Liver (tissue), 9 donors: ENCODE data around the gene ZNF488. TPM values are rescaled to one million over a fixed set of nuclear protein-coding genes. Genes with fewer than 3 reads are reported as not detected.

Experiments used
- DNase-seq: peaks from one replicate; pipeline ENCODE4 v3.0.0-alpha.2; 2017; ENCODE audit warnings: low spot score
- H3K27ac ChIP-seq, 2 donors: one replicate each; pipeline ENCODE4 v1.7.0; 2013; ENCODE audit warnings: inconsistent platforms in 2 of 2, low read length in 2 of 2, control low read depth in 1 of 2, low read depth in 1 of 2, mild to moderate bottlenecking in 1 of 2
- H3K27me3 ChIP-seq, 4 donors: one replicate each; pipeline versions ENCODE4 v1.6.1 to v1.7.0; 2013; ENCODE audit warnings: low read length in 3 of 4, inconsistent platforms in 1 of 4, mild to moderate bottlenecking in 1 of 4, moderate library complexity in 1 of 4; ENCODE audit not compliant: control insufficient read depth in 4 of 4, insufficient read depth in 4 of 4
- H3K36me3 ChIP-seq, 4 donors: one replicate each; pipeline versions ENCODE4 v1.6.1 to v1.7.0; 2013; ENCODE audit warnings: low read length in 3 of 4, mild to moderate bottlenecking in 3 of 4, low read depth in 1 of 4, moderate library complexity in 1 of 4; ENCODE audit not compliant: control insufficient read depth in 4 of 4, insufficient read depth in 3 of 4
- H3K4me1 ChIP-seq, 4 donors: one replicate each; pipeline versions ENCODE4 v1.6.1 to v1.7.0; 2013; ENCODE audit warnings: low read length in 3 of 4, mild to moderate bottlenecking in 3 of 4, moderate library complexity in 1 of 4; ENCODE audit not compliant: control insufficient read depth in 4 of 4, insufficient read depth in 4 of 4
- H3K4me3 ChIP-seq, 3 donors: one replicate each; pipeline versions ENCODE4 v1.6.1 to v1.7.0; 2013; ENCODE audit warnings: low read length in 3 of 3, control low read depth in 1 of 3, low read depth in 1 of 3, mild to moderate bottlenecking in 1 of 3
- H3K9ac ChIP-seq, 2 donors: one replicate each; pipeline ENCODE4 v1.7.0; 2013; ENCODE audit warnings: low read length in 2 of 2, mild to moderate bottlenecking in 2 of 2, moderate library complexity in 2 of 2, control low read depth in 1 of 2, low read depth in 1 of 2
- H3K9me3 ChIP-seq, 4 donors: one replicate each; pipeline versions ENCODE4 v1.6.1 to v1.7.0; 2013; ENCODE audit warnings: low read length in 3 of 4; ENCODE audit not compliant: control insufficient read depth in 4 of 4
- EGR1 ChIP-seq, 2 donors: IDR thresholded peaks; 2 replicates each; pipeline ENCODE4 v1.6.1; 2016 to 2018; ENCODE audit warnings: antibody characterized with exemption in 2 of 2, low read depth in 2 of 2
- FOXA1 ChIP-seq: IDR thresholded peaks from 2 replicates; pipeline ENCODE4 v1.6.1; 2016; ENCODE audit warnings: antibody characterized with exemption
- FOXA2 ChIP-seq: IDR thresholded peaks from 2 replicates; pipeline ENCODE4 v1.6.1; 2016; ENCODE audit warnings: antibody characterized with exemption
- HNF4A ChIP-seq, 2 donors: conservative IDR thresholded peaks; 2 replicates each; pipeline ENCODE4 v1.6.1; 2016; ENCODE audit warnings: antibody characterized with exemption in 2 of 2, mild to moderate bottlenecking in 2 of 2
- JUND ChIP-seq, 2 donors: IDR thresholded peaks; 2 replicates each; pipeline ENCODE4 v1.6.1; 2016; ENCODE audit warnings: antibody characterized with exemption in 2 of 2
- NR2F2 ChIP-seq: IDR thresholded peaks from 2 replicates; pipeline ENCODE4 v1.6.1; 2016; ENCODE audit warnings: antibody characterized with exemption
- RAD21 ChIP-seq, 2 donors: IDR thresholded peaks; 2 replicates each; pipeline ENCODE4 v1.6.1; 2016; ENCODE audit warnings: antibody characterized with exemption in 2 of 2, mild to moderate bottlenecking in 2 of 2
- SP1 ChIP-seq: IDR thresholded peaks from 2 replicates; pipeline ENCODE4 v1.6.1; 2018; ENCODE audit warnings: antibody characterized with exemption, mild to moderate bottlenecking
- TAF1 ChIP-seq: conservative IDR thresholded peaks from 2 replicates; pipeline ENCODE4 v1.6.1; 2016; ENCODE audit warnings: antibody characterized with exemption, mild to moderate bottlenecking
- YY1 ChIP-seq: IDR thresholded peaks from 2 replicates; pipeline ENCODE4 v1.6.1; 2016; ENCODE audit warnings: antibody characterized with exemption, mild to moderate bottlenecking
- WGBS: extraction: QIAGEN DNeasy Blood & Tissue Kit; methylation state at CpG from one replicate; pipeline ENCODE4 v1.1.7; 2013; 5-methylcytosine and 5-hydroxymethylcytosine counted together
- polyA plus RNA-seq, 2 donors: library from polyadenylated mRNA; stranded (reverse) in 1 of 2; unstranded in 1 of 2; fragments of 200-250 nt in 1 of 2; fragments of >200 nt in 1 of 2; fragmentation: Nextera tagmentation in 1 of 2; extraction: Ambion mirVana in 1 of 2; gene quantifications; one replicate each; pipeline versions ENCODE4 v1.2.1 to v1.2.3, GENCODE V29; 2013 to 2015
- total RNA-seq, 2 donors: library from RNA; depleted of rRNA; stranded (reverse); fragments of >200 nt; gene quantifications; one replicate each; pipeline ENCODE4 v1.2.3, GENCODE V29; 2014
- TF ChIP-seq, protein P1 (sequence below): IDR thresholded peaks from 2 replicates; pipeline ENCODE4 v1.6.1; 2016; ENCODE audit warnings: antibody characterized with exemption, mild to moderate bottlenecking
- TF ChIP-seq, protein P2 (sequence below): IDR thresholded peaks from 2 replicates; pipeline ENCODE4 v1.6.1; 2016; ENCODE audit warnings: antibody characterized with exemption
- TF ChIP-seq, protein P3 (sequence below): IDR thresholded peaks from 2 replicates; pipeline ENCODE4 v1.6.1; 2016; ENCODE audit warnings: antibody characterized with exemption
- TF ChIP-seq, protein P4 (sequence below): fragments of 150-350 bp; IDR thresholded peaks from 2 replicates; pipeline ENCODE4 v1.5.1; 2017; ENCODE audit warnings: improper control_type of control experiment, low read depth, low read length; ENCODE audit not compliant: missing input control
- donor health status: healthy.
- donor health status: healthy.
- donor health status: healthy.
- donor health status: healthy.
- donor health status: healthy.

Gene ZNF488
- total and polyA plus RNA-seq, 4 donors = 0.02 to 0.09 TPM; not detected in 2

DNA sequence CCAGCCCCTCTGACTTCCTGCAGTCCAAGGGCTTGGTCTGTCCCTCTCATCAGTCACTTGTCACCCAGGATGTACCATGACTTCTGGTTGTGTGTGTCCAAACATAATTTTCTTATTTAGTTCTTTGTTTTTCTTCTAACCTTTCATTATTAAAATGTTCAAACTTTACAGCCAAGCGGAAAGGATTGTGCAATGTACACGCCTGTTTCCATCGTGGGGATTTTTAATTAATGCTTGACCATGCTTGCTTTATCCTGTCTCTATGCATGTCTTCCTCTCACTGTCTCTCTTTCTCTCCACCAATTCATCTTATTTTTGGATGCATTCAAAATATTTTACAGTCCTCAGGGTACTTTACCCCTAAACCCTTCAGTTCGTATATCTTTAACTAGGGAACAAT lies 26.2 kb upstream of the ZNF488 start:
- no peak for DNase-seq
- Histone ChIP-seq H3K4me1 (no peaks in the 10 kb centered on the region), H3K9me3 (no peaks in the 10 kb centered on the region), H3K9ac (no peak overlapping the region), H3K36me3 (no peaks in the 10 kb centered on the region), H3K27me3 (peaks cover 0 to 8% (median 0%) of the 10 kb centered on the region in 4 donors), H3K4me3 (no peak overlapping the region), H3K27ac (no peak overlapping the region)
- 82% methylated on average over 4 of the region's 4 CpGs for WGBS
- no peak for TF ChIP-seq JUND (IDR thresholded peaks at IDR 0.05)
- TF ChIP-seq, protein P1, sequence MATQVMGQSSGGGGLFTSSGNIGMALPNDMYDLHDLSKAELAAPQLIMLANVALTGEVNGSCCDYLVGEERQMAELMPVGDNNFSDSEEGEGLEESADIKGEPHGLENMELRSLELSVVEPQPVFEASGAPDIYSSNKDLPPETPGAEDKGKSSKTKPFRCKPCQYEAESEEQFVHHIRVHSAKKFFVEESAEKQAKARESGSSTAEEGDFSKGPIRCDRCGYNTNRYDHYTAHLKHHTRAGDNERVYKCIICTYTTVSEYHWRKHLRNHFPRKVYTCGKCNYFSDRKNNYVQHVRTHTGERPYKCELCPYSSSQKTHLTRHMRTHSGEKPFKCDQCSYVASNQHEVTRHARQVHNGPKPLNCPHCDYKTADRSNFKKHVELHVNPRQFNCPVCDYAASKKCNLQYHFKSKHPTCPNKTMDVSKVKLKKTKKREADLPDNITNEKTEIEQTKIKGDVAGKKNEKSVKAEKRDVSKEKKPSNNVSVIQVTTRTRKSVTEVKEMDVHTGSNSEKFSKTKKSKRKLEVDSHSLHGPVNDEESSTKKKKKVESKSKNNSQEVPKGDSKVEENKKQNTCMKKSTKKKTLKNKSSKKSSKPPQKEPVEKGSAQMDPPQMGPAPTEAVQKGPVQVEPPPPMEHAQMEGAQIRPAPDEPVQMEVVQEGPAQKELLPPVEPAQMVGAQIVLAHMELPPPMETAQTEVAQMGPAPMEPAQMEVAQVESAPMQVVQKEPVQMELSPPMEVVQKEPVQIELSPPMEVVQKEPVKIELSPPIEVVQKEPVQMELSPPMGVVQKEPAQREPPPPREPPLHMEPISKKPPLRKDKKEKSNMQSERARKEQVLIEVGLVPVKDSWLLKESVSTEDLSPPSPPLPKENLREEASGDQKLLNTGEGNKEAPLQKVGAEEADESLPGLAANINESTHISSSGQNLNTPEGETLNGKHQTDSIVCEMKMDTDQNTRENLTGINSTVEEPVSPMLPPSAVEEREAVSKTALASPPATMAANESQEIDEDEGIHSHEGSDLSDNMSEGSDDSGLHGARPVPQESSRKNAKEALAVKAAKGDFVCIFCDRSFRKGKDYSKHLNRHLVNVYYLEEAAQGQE = no peak

DNA sequence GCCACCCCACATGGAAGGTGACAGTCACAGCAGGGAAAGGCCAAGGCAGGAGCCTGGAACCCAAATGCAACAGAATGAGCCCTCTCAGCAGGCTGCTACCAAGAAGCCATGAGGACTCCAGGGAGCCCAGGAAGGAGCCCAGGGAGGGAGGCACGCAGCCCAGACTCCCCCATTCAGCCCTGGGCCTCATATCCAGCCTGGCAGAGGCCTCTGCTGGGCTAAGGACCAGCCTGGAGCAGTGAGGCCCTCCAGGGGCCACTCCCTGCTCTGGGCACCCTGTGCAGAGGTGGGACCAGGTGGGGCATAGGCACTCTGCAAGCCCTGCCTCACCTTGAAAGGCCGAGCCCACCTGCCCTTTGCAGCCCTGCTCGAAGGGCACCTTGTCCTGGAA lies 25.8 kb upstream of the ZNF488 start:
- Histone ChIP-seq H3K27me3 (peaks cover 0 to 8% (median 0%) of the 10 kb centered on the region in 4 donors), H3K4me1 (no peaks in the 10 kb centered on the region), H3K36me3 (no peaks in the 10 kb centered on the region), H3K27ac (no peak overlapping the region), H3K9me3 (no peaks in the 10 kb centered on the region), H3K9ac (no peak overlapping the region), H3K4me3 (no peak overlapping the region)
- 71% methylated on average over 3 of the region's 3 CpGs for WGBS
- no peak for DNase-seq
- TF ChIP-seq EGR1 (IDR thresholded peaks at IDR 0.05; ENCODE audit: low read depth in 2 of 2) (no peak), TAF1 (no peak), HNF4A (conservative IDR thresholded peaks at IDR 0.05) (no peak), FOXA1 (no peak), NR2F2 (no peak), JUND (IDR thresholded peaks at IDR 0.05) (no peak), SP1 (no peak)
- TF ChIP-seq, protein P2, sequence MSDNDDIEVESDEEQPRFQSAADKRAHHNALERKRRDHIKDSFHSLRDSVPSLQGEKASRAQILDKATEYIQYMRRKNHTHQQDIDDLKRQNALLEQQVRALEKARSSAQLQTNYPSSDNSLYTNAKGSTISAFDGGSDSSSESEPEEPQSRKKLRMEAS = no peak
- TF ChIP-seq, protein P1 = no peak

DNA sequence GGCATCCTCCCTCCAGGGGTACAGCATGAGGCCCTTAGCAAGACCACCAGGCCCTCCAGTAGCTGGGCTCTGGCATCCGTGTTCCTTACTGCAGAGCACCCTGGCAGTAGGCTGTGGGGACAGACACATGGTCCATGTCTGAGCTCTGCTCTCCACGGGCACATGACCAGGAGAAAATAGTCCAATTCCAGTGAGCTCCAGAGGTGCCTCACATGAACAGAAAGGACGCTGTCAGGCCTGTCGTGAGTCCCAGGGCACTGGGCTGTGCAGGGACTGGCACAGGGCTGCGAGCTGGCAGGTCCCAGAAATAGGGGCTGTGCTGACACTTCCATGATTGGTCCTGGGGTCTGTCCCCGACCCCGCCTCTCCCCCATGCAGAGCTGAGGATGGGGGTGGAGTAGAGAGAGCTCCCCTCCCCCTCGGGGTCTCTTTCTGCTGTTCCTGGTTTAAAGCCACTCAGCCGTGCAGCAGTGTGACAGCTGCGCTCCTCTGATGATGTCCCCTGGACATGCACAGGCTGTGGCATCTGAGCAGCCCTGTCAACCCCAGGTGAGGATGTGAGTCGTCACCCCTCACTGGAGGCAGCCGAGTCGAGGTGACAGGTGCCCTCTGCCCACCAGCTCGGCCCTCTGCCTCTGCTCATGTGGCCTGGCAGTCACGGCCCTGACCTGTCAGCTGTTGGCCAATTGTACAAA lies 25.2 kb upstream of the ZNF488 start:
- H3K9ac ChIP-seq = no peak overlapping the region
- H3K4me3 ChIP-seq = no peak overlapping the region
- H3K36me3 ChIP-seq = no peaks in the 10 kb centered on the region
- no peak overlapping the region for H3K27ac ChIP-seq
- H3K4me1 ChIP-seq = no peaks in the 10 kb centered on the region
- peaks cover 0 to 8% (median 0%) of the 10 kb centered on the region in 4 donors for H3K27me3 ChIP-seq
- DNase-seq = no peak
- no peaks in the 10 kb centered on the region for H3K9me3 ChIP-seq
- 82% methylated on average over 15 of the region's 15 CpGs for WGBS
- no peak for TF ChIP-seq RAD21 (IDR thresholded peaks at IDR 0.05)
- TF ChIP-seq JUND (IDR thresholded peaks at IDR 0.05) = no peak
- TF ChIP-seq NR2F2 = no peak
- TF ChIP-seq HNF4A (conservative IDR thresholded peaks at IDR 0.05) = no peak
- TF ChIP-seq, protein P2 = no peak
- no peak for TF ChIP-seq SP1
- TF ChIP-seq, protein P3, sequence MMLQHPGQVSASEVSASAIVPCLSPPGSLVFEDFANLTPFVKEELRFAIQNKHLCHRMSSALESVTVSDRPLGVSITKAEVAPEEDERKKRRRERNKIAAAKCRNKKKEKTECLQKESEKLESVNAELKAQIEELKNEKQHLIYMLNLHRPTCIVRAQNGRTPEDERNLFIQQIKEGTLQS = no peak
- no peak for TF ChIP-seq EGR1 (IDR thresholded peaks at IDR 0.05; ENCODE audit: low read depth in 2 of 2)
- TF ChIP-seq YY1 = no peak
- TF ChIP-seq, protein P4, sequence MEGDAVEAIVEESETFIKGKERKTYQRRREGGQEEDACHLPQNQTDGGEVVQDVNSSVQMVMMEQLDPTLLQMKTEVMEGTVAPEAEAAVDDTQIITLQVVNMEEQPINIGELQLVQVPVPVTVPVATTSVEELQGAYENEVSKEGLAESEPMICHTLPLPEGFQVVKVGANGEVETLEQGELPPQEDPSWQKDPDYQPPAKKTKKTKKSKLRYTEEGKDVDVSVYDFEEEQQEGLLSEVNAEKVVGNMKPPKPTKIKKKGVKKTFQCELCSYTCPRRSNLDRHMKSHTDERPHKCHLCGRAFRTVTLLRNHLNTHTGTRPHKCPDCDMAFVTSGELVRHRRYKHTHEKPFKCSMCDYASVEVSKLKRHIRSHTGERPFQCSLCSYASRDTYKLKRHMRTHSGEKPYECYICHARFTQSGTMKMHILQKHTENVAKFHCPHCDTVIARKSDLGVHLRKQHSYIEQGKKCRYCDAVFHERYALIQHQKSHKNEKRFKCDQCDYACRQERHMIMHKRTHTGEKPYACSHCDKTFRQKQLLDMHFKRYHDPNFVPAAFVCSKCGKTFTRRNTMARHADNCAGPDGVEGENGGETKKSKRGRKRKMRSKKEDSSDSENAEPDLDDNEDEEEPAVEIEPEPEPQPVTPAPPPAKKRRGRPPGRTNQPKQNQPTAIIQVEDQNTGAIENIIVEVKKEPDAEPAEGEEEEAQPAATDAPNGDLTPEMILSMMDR = no peak
- TF ChIP-seq FOXA2 = no peak
